Memory B cell (primary cell): ENCODE measurements around the gene ZFYVE27.
A peak's percentile ranks its signal among the peaks of the same experiment; 100 is the strongest.

Experiments
- ATAC-seq: fragments of 150-1000 bp; cut with Tn5 transposase; 2 replicates; pipeline ENCODE4 v1.10.0; 2021; ENCODE audit warnings: low read depth, mild to moderate bottlenecking, moderate library complexity
- DNase-seq, 2 donors: peaks; one replicate each; pipeline ENCODE4 v3.0.0; 2022; ENCODE audit warnings: low spot score in 2 of 2
- H3K27ac Mint-ChIP-seq: one replicate; pipeline ENCODE4 v1.8.0; 2022; ENCODE audit warnings: mild to moderate bottlenecking, moderate library complexity, mixed read lengths
- H3K27me3 Mint-ChIP-seq: one replicate; pipeline ENCODE4 v1.8.0; 2022; ENCODE audit warnings: mixed read lengths
- H3K36me3 Mint-ChIP-seq: one replicate; pipeline ENCODE4 v1.8.0; 2022; ENCODE audit warnings: mild to moderate bottlenecking, mixed read lengths
- H3K4me1 Mint-ChIP-seq: one replicate; pipeline ENCODE4 v1.8.0; 2022; ENCODE audit warnings: mixed read lengths
- H3K4me3 Mint-ChIP-seq: one replicate; pipeline ENCODE4 v1.8.0; 2022; ENCODE audit warnings: mild to moderate bottlenecking, moderate library complexity, mixed read lengths
- H3K9me3 Mint-ChIP-seq: one replicate; pipeline ENCODE4 v1.8.0; 2022; ENCODE audit warnings: mixed read lengths

Gene ZFYVE27

GRCh38 chr10:97747573-97747972, 10.6 kb downstream of the ZFYVE27 start:
- H3K9me3 Mint-ChIP-seq, result no peaks in the 10 kb centered on the region
- no peak overlapping the region for H3K4me3 Mint-ChIP-seq
- H3K27ac Mint-ChIP-seq, result no peak overlapping the region
- ATAC-seq (no peak), DNase-seq (no peak)
- H3K36me3 Mint-ChIP-seq, result peaks cover 39% of the 10 kb centered on the region
- H3K4me1 Mint-ChIP-seq, result peaks cover 3% of the 10 kb centered on the region
- H3K27me3 Mint-ChIP-seq, result no peaks in the 10 kb centered on the region

GRCh38 chr10:97748116-97748515, 11.2 kb downstream of the ZFYVE27 start:
- DNase-seq, result no peak
- ATAC-seq, result no peak
- peaks cover 3% of the 10 kb centered on the region for H3K4me1 Mint-ChIP-seq
- H3K27ac Mint-ChIP-seq, result no peak overlapping the region
- H3K4me3 Mint-ChIP-seq, result no peak overlapping the region
- no peaks in the 10 kb centered on the region for H3K9me3 Mint-ChIP-seq
- H3K27me3 Mint-ChIP-seq, result no peaks in the 10 kb centered on the region
- peaks cover 39% of the 10 kb centered on the region for H3K36me3 Mint-ChIP-seq

GRCh38 chr10:97752956-97753355, 16.0 kb downstream of the ZFYVE27 start:
- ATAC-seq (no peak), DNase-seq (no peak)
- H3K36me3 Mint-ChIP-seq, result peaks cover 47% of the 10 kb centered on the region
- no peaks in the 10 kb centered on the region for H3K27me3 Mint-ChIP-seq
- no peak overlapping the region for H3K4me3 Mint-ChIP-seq
- H3K27ac Mint-ChIP-seq, result no peak overlapping the region
- H3K4me1 Mint-ChIP-seq, result no peaks in the 10 kb centered on the region
- H3K9me3 Mint-ChIP-seq, result no peaks in the 10 kb centered on the region

GRCh38 chr10:97754726-97755125, 17.8 kb downstream of the ZFYVE27 start:
- H3K4me3 Mint-ChIP-seq, result no peak overlapping the region

GRCh38 chr10:97755718-97756117, 18.8 kb downstream of the ZFYVE27 start:
- Mint-ChIP-seq H3K27me3 (no peaks in the 10 kb centered on the region), H3K4me1 (no peaks in the 10 kb centered on the region), H3K4me3 (no peak overlapping the region), H3K27ac (no peak overlapping the region), H3K9me3 (no peaks in the 10 kb centered on the region), H3K36me3 (peaks cover 43% of the 10 kb centered on the region)
- ATAC-seq, result no peak
- DNase-seq, result no peak

More at GRCh38 chr10:97754726-97755125, 17.8 kb downstream of the ZFYVE27 start:
- H3K9me3 Mint-ChIP-seq, result no peaks in the 10 kb centered on the region
- DNase-seq, result no peak
- ATAC-seq, result no peak
- no peaks in the 10 kb centered on the region for H3K27me3 Mint-ChIP-seq
- no peaks in the 10 kb centered on the region for H3K4me1 Mint-ChIP-seq
- peaks cover 38% of the 10 kb centered on the region for H3K36me3 Mint-ChIP-seq
- no peak overlapping the region for H3K27ac Mint-ChIP-seq

GRCh38 chr10:97757471-97757870, 20.5 kb downstream of the ZFYVE27 start:
- no peak overlapping the region for H3K27ac Mint-ChIP-seq
- no peak overlapping the region for H3K4me3 Mint-ChIP-seq
- peaks cover 44% of the 10 kb centered on the region for H3K36me3 Mint-ChIP-seq
- H3K4me1 Mint-ChIP-seq, result no peaks in the 10 kb centered on the region
- no peaks in the 10 kb centered on the region for H3K27me3 Mint-ChIP-seq
- ATAC-seq (no peak), DNase-seq (no peak)
- no peaks in the 10 kb centered on the region for H3K9me3 Mint-ChIP-seq

- Mint-ChIP-seq H3K27ac (no peak overlapping the region), H3K9me3 (no peaks in the 10 kb centered on the region), H3K4me3 (no peak overlapping the region), H3K36me3 (peaks cover 35% of the 10 kb centered on the region), H3K4me1 (peaks cover 2% of the 10 kb centered on the region), H3K27me3 (no peaks in the 10 kb centered on the region)
- ATAC-seq, result peak; percentile 59
- peak in 1 of 2 donors; percentile 37 for DNase-seq
These were observed 22.4 kb downstream of the ZFYVE27 start for GRCh38 chr10:97759158-97759887.

GRCh38 chr10:97759946-97760345, 23.0 kb downstream of the ZFYVE27 start:
- Mint-ChIP-seq H3K27ac (no peak overlapping the region), H3K4me3 (no peak overlapping the region), H3K4me1 (peaks cover 8% of the 10 kb centered on the region), H3K27me3 (no peaks in the 10 kb centered on the region), H3K9me3 (no peaks in the 10 kb centered on the region), H3K36me3 (peaks cover 31% of the 10 kb centered on the region)
- ATAC-seq (no peak), DNase-seq (no peak)

GRCh38 chr10:97760461-97761257, 23.7 kb downstream of the ZFYVE27 start:
- ATAC-seq, result no peak
- DNase-seq, result no peak
- Mint-ChIP-seq H3K36me3 (peaks cover 28% of the 10 kb centered on the region), H3K27ac (peak overlapping the region; percentile 28), H3K9me3 (no peaks in the 10 kb centered on the region), H3K4me3 (no peak overlapping the region), H3K4me1 (peaks cover 8% of the 10 kb centered on the region), H3K27me3 (no peaks in the 10 kb centered on the region)

- Mint-ChIP-seq H3K27ac (peak overlapping the region; percentile 28), H3K4me1 (peaks cover 8% of the 10 kb centered on the region), H3K4me3 (no peak overlapping the region), H3K36me3 (peaks cover 27% of the 10 kb centered on the region), H3K27me3 (no peaks in the 10 kb centered on the region), H3K9me3 (no peaks in the 10 kb centered on the region)
- no peak for ATAC-seq
- DNase-seq, result no peak
These were observed 24.5 kb downstream of the ZFYVE27 start for GRCh38 chr10:97761331-97761865.

- no peak for ATAC-seq
- no peaks in the 10 kb centered on the region for H3K9me3 Mint-ChIP-seq
- peaks cover 8% of the 10 kb centered on the region for H3K4me1 Mint-ChIP-seq
- H3K27me3 Mint-ChIP-seq, result no peaks in the 10 kb centered on the region
- no peak overlapping the region for H3K4me3 Mint-ChIP-seq
- H3K36me3 Mint-ChIP-seq, result peaks cover 21% of the 10 kb centered on the region
- no peak overlapping the region for H3K27ac Mint-ChIP-seq
- DNase-seq, result no peak
These were observed 25.1 kb downstream of the ZFYVE27 start for GRCh38 chr10:97762056-97762455.

- Mint-ChIP-seq H3K36me3 (peaks cover 15% of the 10 kb centered on the region), H3K9me3 (no peaks in the 10 kb centered on the region), H3K4me1 (peaks cover 8% of the 10 kb centered on the region), H3K4me3 (no peak overlapping the region), H3K27ac (no peak overlapping the region), H3K27me3 (no peaks in the 10 kb centered on the region)
- DNase-seq (no peak), ATAC-seq (no peak)
These were observed 25.9 kb downstream of the ZFYVE27 start for GRCh38 chr10:97762816-97763215.

- ATAC-seq, result no peak
- peaks cover 15% of the 10 kb centered on the region for H3K36me3 Mint-ChIP-seq
- no peaks in the 10 kb centered on the region for H3K9me3 Mint-ChIP-seq
- peaks cover 3% of the 10 kb centered on the region for H3K27me3 Mint-ChIP-seq
- no peak overlapping the region for H3K4me3 Mint-ChIP-seq
- H3K4me1 Mint-ChIP-seq, result peaks cover 8% of the 10 kb centered on the region
- DNase-seq, result no peak
- H3K27ac Mint-ChIP-seq, result no peak overlapping the region
These were observed 26.5 kb downstream of the ZFYVE27 start for GRCh38 chr10:97763411-97763810.

- Mint-ChIP-seq H3K4me1 (peaks cover 8% of the 10 kb centered on the region), H3K4me3 (no peak overlapping the region), H3K27me3 (peaks cover 5% of the 10 kb centered on the region), H3K27ac (no peak overlapping the region), H3K9me3 (no peaks in the 10 kb centered on the region), H3K36me3 (peaks cover 15% of the 10 kb centered on the region)
- ATAC-seq (no peak), DNase-seq (no peak)
These were observed 27.0 kb downstream of the ZFYVE27 start for GRCh38 chr10:97763947-97764346.
